NCI-H2196 treated with DMSO at 0.1 percent for 48 hours (cell line): ENCODE results near the gene TMEM270.
"Not testable (repeated sequence)": the region's sequence is repeated elsewhere in the genome, so short reads cannot be mapped to it uniquely, and the experiment has no call there.

Experiments used
- DNase-seq: peaks from one replicate; lab custom pipeline; 2025; ENCODE audit not compliant: unreplicated experiment; lab: John Stamatoyannopoulos, UW

TMEM270 gene

DNA sequence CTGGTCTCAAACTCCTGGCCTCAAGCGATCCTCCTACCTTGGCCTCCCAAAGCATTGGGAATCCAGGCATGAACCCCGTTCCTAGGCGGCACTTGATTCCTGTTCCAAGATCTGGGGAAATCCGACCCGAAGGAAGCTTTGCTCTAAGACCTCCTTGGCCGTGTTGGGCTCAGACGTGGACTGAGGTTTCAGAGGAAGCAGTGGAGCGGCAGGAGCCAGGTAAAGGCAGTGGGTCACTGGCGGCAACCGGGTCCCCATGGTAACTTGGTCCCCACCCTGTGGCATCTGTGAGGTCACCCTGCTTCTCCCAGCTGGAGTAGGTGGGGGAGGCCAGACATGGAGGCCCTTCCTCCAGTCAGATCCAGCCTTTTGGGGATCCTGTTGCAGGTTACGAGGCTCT lies at the start of gene TMEM270:
Gene TMEM270 (plus strand): TSS at position 301 of the 400 bp plus-strand sequence. CDS start 36 bp downstream, at position 337.
- DNase-seq = no peak

DNA sequence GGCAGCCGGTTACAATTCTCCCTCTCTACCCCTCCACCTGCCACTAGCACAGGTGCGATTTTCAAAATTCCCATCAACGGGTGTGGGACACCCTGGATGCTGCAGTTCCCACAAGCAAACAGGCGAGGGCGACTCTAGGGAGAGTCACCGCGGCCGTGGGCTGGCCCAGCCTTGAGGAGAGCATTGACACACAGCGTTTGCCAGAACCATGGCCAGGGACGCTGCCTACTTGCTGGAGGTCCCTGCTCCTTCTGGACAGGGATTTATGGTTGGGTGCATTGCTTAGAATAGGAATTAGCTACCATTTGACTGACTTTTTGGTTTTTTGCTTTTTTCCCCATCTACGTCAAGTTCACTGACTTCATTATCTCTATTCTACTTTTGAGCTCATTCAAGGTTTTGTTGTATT lies 49.2 kb upstream of the TMEM270 start:
- no peak for DNase-seq

DNA sequence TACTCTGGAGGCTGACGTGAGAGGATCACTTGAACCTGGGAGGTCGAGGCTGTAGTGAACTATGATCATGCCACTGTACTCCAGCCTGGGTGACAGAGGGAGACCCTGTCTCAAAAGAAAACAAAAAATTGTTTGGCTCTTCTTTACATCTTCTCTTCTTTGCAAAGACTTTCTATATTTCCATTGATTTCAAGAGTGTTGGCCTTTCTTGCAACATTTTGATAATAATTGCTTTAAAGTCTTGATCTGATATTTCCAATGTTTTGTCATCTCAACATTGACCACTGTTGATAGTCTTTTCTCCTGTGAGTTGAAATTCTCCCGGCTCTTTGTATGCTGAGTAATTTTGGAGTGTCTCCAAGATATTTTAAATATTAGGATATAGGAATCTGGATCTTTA lies 48.0 kb upstream of the TMEM270 start:
- no peak for DNase-seq

DNA sequence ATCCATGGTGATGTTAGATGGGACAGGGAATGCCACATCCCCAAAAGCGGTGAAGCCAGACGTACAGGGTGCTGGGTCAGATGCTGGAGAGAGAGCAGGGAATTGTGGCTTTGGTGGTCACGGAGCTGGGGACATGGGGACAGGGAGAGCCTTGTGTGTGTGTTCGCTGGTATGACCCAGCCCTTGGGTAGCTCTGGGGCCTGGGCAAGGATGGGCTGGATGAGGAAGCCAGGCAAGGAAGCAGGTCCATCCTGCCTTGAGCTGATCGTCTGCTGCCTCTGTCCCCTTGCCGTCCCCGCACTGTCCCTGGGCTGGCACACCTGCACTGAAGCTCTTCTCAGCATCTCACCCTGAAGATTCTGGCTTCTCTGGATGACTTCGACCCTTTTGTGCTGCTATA lies 45.5 kb upstream of the TMEM270 start:
- no peak for DNase-seq

GRCh38 chr7:73817121-73817520 lies 43.8 kb upstream of the TMEM270 start:
- DNase-seq = no peak

DNA sequence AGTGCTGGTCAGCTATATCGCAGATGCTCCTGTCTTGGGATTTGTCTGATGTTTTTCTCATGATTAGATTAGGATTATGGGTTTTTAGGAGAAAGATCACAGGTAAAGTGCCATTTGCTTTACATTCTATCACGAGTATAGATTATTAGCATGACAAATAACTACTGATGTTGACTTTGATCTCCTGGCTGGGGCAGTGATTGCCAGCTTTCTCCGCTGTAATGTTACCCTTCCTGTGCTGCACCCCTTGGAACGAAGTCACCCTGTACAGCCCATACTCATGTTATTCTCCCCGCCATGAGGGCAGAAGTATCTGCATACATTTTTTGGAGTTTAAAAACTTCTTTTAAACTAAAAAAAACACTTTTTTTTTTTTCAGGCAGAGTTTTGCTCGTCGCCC lies 40.9 kb upstream of the TMEM270 start:
- no peak for DNase-seq

DNA sequence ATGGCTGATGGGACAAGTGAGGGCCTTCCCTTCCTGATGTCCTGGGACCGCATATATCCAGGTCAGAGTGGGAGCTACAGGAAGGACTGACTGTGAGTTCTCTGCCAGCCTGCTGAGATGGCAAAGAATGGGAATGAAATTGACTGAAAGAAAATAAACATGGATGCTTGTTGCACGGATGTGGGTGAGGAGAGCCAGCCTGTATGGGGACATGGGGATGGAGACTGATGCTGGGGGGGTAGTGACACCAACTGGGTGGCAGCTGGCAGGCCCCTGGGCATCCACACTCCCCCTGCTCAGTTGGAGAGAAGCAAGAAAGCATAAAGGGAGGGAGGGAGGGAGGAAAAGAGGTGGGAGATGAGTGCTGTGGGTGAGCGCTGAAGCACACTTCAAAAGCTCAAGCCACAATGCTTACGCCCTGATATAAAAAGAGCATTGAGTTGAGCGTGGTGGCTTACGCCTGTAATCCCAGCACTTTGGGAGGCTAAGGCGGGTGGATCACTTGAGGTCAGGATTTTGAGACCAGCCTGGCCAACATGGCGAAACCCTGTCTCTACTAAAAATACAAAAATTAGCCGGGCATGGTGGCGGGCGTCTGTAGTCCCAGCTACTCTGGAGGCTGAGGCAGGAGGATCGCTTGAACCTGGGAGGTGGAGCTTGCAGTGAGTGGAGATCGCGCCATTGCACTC lies 39.2 kb upstream of the TMEM270 start:
- DNase-seq = not testable (repeated sequence)

- peak; percentile 88 for DNase-seq
Observed at GRCh38 chr7:73822319-73823173, 38.4 kb upstream of the TMEM270 start.

- DNase-seq = no peak
Observed at GRCh38 chr7:73823257-73823656, 37.7 kb upstream of the TMEM270 start.

GRCh38 chr7:73823873-73824592 lies 36.9 kb upstream of the TMEM270 start:
- DNase-seq = no peak

GRCh38 chr7:73824986-73825385 lies 36.0 kb upstream of the TMEM270 start:
- no peak for DNase-seq

- peak; percentile 99 for DNase-seq
Observed at GRCh38 chr7:73827567-73828106, 33.3 kb upstream of the TMEM270 start.

- DNase-seq = peak; percentile 99
Observed at GRCh38 chr7:73828107-73828803, 32.7 kb upstream of the TMEM270 start.

GRCh38 chr7:73828972-73829371 lies 32.0 kb upstream of the TMEM270 start:
- no peak for DNase-seq

DNA sequence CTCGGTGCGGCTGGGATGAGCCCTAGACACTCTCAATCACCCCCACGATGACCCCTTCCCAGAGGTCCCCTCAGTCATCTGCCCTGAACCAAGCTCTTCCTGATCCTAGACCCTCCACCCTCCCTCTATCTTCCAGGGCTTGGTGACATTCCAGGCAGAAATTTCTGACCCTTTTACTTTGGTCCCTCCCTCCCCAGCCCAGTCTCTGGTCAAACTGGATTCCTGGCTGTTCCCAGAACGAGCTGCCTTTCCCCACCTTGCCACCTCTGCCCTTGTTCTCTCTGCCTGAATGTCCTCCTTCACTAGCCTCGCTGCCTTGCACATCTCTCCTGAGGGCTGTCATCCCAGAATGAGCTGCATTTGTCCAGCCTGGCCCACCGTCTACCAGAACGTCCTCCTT lies 31.5 kb upstream of the TMEM270 start:
- DNase-seq = no peak

GRCh38 chr7:73829921-73830680 lies 30.9 kb upstream of the TMEM270 start:
- no peak for DNase-seq

DNA sequence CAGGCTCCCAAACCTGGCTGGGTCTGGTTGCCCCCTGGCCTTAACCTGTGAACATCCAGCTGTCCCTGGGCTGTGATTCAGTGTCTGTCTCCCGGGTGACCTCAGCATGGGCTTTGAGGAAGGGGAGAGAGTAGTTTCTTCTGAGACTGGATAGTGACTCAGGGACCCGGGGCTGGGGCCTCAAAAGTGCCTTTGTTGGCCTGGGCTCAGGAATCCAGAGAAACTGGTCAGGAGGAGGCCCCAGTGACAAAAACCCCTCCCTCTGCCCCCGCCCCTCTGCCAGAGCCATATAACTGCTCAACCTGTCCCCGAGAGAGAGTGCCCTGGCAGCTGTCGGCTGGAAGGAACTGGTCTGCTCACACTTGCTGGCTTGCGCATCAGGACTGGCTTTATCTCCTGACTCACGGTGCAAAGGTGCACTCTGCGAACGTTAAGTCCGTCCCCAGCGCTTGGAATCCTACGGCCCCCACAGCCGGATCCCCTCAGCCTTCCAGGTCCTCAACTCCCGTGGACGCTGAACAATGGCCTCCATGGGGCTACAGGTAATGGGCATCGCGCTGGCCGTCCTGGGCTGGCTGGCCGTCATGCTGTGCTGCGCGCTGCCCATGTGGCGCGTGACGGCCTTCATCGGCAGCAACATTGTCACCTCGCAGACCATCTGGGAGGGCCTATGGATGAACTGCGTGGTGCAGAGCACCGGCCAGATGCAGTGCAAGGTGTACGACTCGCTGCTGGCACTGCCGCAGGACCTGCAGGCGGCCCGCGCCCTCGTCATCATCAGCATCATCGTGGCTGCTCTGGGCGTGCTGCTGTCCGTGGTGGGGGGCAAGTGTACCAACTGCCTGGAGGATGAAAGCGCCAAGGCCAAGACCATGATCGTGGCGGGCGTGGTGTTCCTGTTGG lies 30.0 kb upstream of the TMEM270 start, which contains the start of gene CLDN4:
Gene CLDN4 (plus strand): TSS at position 316 of the 903 bp plus-strand sequence. CDS start 206 bp downstream, at position 522.
- DNase-seq = peak; percentile 73

GRCh38 chr7:73831584-73831833 lies 29.4 kb upstream of the TMEM270 start:
- DNase-seq = no peak
